ENCODE data around the gene KIAA0825. TPM values are rescaled to one million over a fixed set of nuclear protein-coding genes. Genes with fewer than 3 reads are reported as not detected.

KIAA0825 gene
- total and polyA plus RNA-seq, 2 of the 8 experiments (the other 6 are each of a cell fraction or from before 2014, with no cell fraction given), result 0.60 to 1.0 TPM

- TF ChIP-seq RXRA (IDR thresholded peaks at IDR 0.05; ENCODE audit: insufficient read depth, low read depth, low read length), result no peak
- no peak for TF ChIP-seq SUZ12 (IDR thresholded peaks at IDR 0.05; ENCODE audit: low read length)
Observed at GRCh38 chr5:94355811-94356210, 262.6 kb downstream of the KIAA0825 start (continued).
